PC-3 (cell line): ENCODE results near the gene CA6.

Experiments
- CTCF ChIP-seq: fragments of 300-600 bp; sonication (generic); conservative IDR thresholded peaks from 2 replicates; pipeline ENCODE4 v1.5.1; 2017; ENCODE audit warnings: antibody characterized with exemption, low read depth, mild to moderate bottlenecking, low read length
- EZH2 ChIP-seq: fragments of 300-600 bp; sonication (generic); IDR thresholded peaks from one replicate; pipeline ENCODE4 v1.6.1; 2017; ENCODE audit warnings: antibody characterized with exemption, mild to moderate bottlenecking, low read length; ENCODE audit not compliant: unreplicated experiment

GRCh38 chr1:8989821-8990220 is 44.2 kb downstream of the CA6 start:
- TF ChIP-seq CTCF, result no peak
- no peak for TF ChIP-seq EZH2
